Measurements from ENCODE around the gene BCORL1.

The BCORL1 gene

GRCh38 chrX:130009658-130010223 lies 27.3 kb downstream of the BCORL1 start:
- no peaks in the 10 kb centered on the region for H3K27me3 ChIP-seq (ENCODE audit: low read depth)
- H3K9me3 ChIP-seq: no peaks in the 10 kb centered on the region
- no peak for DNase-seq (ENCODE audit: low spot score in 2 of 2)
- peaks cover 84% of the 10 kb centered on the region for H3K36me3 ChIP-seq (replicated peaks)
- no peaks in the 10 kb centered on the region for H3K4me1 ChIP-seq
- in situ Hi-C loops (cut with MboI; ENCODE audit: low sequenced_read_pairs): no loop called here
- no peak overlapping the region for H3K4me3 ChIP-seq

- in situ Hi-C loops (cut with MboI; ENCODE audit: low sequenced_read_pairs): no loop called here
- no peak overlapping the region for H3K4me3 ChIP-seq
- H3K4me1 ChIP-seq: no peaks in the 10 kb centered on the region
- H3K36me3 ChIP-seq (replicated peaks): peaks cover 86% of the 10 kb centered on the region
- no peak for DNase-seq (ENCODE audit: low spot score in 2 of 2)
- H3K27me3 ChIP-seq (ENCODE audit: low read depth): no peaks in the 10 kb centered on the region
- no peaks in the 10 kb centered on the region for H3K9me3 ChIP-seq
Observed at GRCh38 chrX:130012683-130013082, 30.2 kb downstream of the BCORL1 start.

- DNase-seq (ENCODE audit: low spot score in 2 of 2): no peak
- no peak overlapping the region for H3K4me3 ChIP-seq
- peaks cover 6% of the 10 kb centered on the region for H3K4me1 ChIP-seq
- H3K27me3 ChIP-seq (ENCODE audit: low read depth): no peaks in the 10 kb centered on the region
- in situ Hi-C loops (cut with MboI; ENCODE audit: low sequenced_read_pairs): no loop called here
- H3K36me3 ChIP-seq (replicated peaks): peaks cover 86% of the 10 kb centered on the region
- no peaks in the 10 kb centered on the region for H3K9me3 ChIP-seq
Observed at GRCh38 chrX:130013661-130014060, 31.2 kb downstream of the BCORL1 start.

- Histone ChIP-seq H3K9me3 (no peaks in the 10 kb centered on the region), H3K27me3 (ENCODE audit: low read depth) (no peaks in the 10 kb centered on the region), H3K4me1 (peaks cover 10% of the 10 kb centered on the region), H3K4me3 (no peak overlapping the region), H3K36me3 (replicated peaks) (peaks cover 86% of the 10 kb centered on the region)
- no peak for DNase-seq (ENCODE audit: low spot score in 2 of 2)
- in situ Hi-C loops (cut with MboI; ENCODE audit: low sequenced_read_pairs): no loop called here
Observed at GRCh38 chrX:130014356-130014755, 31.9 kb downstream of the BCORL1 start.

DNA sequence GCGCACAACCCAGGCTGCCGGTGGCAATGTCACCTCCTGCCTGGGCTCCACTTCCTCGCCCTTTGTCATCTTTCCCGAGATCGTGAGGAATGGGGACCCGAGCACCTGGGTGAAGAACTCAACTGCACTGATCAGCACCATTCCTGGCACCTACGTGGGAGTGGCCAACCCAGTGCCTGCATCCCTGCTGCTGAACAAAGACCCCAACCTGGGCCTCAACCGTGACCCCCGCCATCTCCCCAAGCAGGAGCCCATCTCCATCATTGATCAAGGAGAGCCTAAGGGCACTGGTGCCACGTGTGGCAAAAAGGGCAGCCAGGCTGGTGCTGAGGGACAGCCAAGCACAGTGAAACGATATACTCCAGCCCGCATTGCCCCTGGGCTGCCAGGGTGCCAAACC lies 32.3 kb downstream of the BCORL1 start:
- Histone ChIP-seq H3K27me3 (ENCODE audit: low read depth) (no peaks in the 10 kb centered on the region), H3K36me3 (replicated peaks) (peaks cover 86% of the 10 kb centered on the region), H3K4me1 (peaks cover 10% of the 10 kb centered on the region), H3K4me3 (no peak overlapping the region), H3K9me3 (no peaks in the 10 kb centered on the region)
- no peak for DNase-seq (ENCODE audit: low spot score in 2 of 2)
- in situ Hi-C loops (cut with MboI; ENCODE audit: low sequenced_read_pairs): no loop called here

- in situ Hi-C loops (cut with MboI; ENCODE audit: low sequenced_read_pairs): no loop called here
- Histone ChIP-seq H3K36me3 (replicated peaks) (peaks cover 87% of the 10 kb centered on the region), H3K4me1 (peaks cover 10% of the 10 kb centered on the region), H3K27me3 (ENCODE audit: low read depth) (no peaks in the 10 kb centered on the region), H3K9me3 (no peaks in the 10 kb centered on the region), H3K4me3 (no peak overlapping the region)
- no peak for DNase-seq (ENCODE audit: low spot score in 2 of 2)
Observed at GRCh38 chrX:130015181-130015580, 32.7 kb downstream of the BCORL1 start.

DNA sequence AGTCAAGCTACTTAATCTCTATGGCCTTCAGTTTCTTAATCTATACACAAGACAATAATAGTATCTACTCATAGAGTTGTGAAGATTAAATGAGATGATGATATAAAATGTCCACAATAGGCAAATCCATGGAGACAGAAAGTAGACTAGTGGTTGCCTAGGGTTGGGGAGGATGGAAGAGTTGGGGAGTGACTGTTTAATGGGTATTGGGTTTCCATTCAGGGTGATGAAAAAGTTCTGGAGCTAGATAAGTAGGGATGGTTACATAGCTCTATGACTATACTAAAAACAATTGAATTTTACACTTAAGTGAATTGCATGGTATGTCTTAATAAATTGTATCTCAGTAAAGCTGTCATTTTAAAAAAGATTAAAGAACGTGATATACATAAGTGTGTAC lies 35.7 kb downstream of the BCORL1 start:
- Histone ChIP-seq H3K36me3 (replicated peaks) (peaks cover 98% of the 10 kb centered on the region), H3K9me3 (no peaks in the 10 kb centered on the region), H3K27me3 (ENCODE audit: low read depth) (no peaks in the 10 kb centered on the region), H3K4me3 (no peak overlapping the region), H3K4me1 (peaks cover 10% of the 10 kb centered on the region)
- in situ Hi-C loops (cut with MboI; ENCODE audit: low sequenced_read_pairs): no loop called here
- DNase-seq (ENCODE audit: low spot score in 2 of 2): no peak

DNA sequence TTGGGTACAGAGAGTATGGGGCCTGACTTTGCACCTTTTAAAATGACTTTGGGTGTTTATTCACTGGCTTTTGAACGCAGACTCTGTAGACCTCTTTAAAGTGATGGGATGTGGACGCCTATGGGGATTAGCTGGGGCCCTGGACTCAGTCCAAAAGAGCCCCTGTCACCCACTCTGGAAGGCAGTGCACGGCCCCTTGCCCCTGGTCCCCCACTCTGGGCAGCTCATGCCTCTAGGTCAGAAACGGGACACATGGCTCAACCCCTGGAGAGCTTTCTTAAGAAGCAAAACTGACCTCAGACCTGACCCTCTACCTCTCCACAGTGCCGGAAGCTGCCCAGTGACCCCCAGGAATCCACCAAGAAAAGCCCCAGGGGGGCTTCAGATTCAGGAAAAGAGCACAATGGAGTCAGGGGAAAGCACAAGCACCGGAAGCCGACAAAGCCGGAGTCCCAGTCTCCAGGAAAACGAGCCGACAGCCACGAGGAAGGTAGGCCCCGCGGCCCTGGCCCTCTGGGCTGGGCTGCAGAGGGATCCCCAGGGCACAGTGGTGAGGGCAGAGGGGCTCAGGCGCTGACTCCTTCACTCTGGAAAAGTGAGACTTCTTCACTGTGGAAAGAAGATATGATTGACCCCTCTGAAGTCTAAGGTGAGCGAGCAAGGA lies 38.4 kb downstream of the BCORL1 start:
- Histone ChIP-seq H3K27me3 (ENCODE audit: low read depth) (no peaks in the 10 kb centered on the region), H3K4me1 (peaks cover 10% of the 10 kb centered on the region), H3K9me3 (no peaks in the 10 kb centered on the region), H3K36me3 (replicated peaks) (peaks cover 98% of the 10 kb centered on the region), H3K4me3 (no peak overlapping the region)
- no peak for DNase-seq (ENCODE audit: low spot score in 2 of 2)
- in situ Hi-C loops (cut with MboI; ENCODE audit: low sequenced_read_pairs): no loop called here

- Histone ChIP-seq H3K4me3 (no peak overlapping the region), H3K9me3 (no peaks in the 10 kb centered on the region), H3K27me3 (ENCODE audit: low read depth) (no peaks in the 10 kb centered on the region), H3K4me1 (no peaks in the 10 kb centered on the region), H3K36me3 (replicated peaks) (peaks cover 97% of the 10 kb centered on the region)
- in situ Hi-C loops (cut with MboI; ENCODE audit: low sequenced_read_pairs): no loop called here
- DNase-seq (ENCODE audit: low spot score in 2 of 2): peak; percentile 42 to 81
Observed at GRCh38 chrX:130024127-130024526, 41.7 kb downstream of the BCORL1 start.

DNA sequence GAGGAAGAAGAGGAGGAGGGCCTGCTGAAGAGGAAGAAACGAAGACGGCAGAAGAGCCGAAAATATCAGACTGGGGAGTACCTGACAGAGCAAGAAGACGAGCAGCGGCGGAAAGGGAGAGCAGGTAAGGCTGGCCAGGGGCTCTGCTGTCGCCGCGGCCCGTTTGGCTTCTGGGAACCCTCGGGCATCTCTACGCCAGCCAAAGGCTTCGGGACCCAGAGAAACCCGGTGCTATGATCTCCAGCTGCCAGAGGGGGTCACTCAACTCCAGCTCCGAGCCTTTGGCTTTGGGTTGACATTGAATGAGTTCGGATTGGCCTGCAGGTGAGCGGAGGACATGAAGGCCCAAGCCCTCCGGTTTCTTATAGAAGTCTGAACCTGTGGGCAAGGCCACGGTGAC lies 42.8 kb downstream of the BCORL1 start:
- Histone ChIP-seq H3K4me3 (no peak overlapping the region), H3K9me3 (no peaks in the 10 kb centered on the region), H3K4me1 (no peaks in the 10 kb centered on the region), H3K27me3 (ENCODE audit: low read depth) (no peaks in the 10 kb centered on the region), H3K36me3 (replicated peaks) (peaks cover 97% of the 10 kb centered on the region)
- in situ Hi-C loops (cut with MboI; ENCODE audit: low sequenced_read_pairs): no loop called here
- no peak for DNase-seq (ENCODE audit: low spot score in 2 of 2)

- no peak for DNase-seq (ENCODE audit: low spot score in 2 of 2)
- no peaks in the 10 kb centered on the region for H3K4me1 ChIP-seq
- H3K9me3 ChIP-seq: no peaks in the 10 kb centered on the region
- H3K36me3 ChIP-seq (replicated peaks): peaks cover 95% of the 10 kb centered on the region
- in situ Hi-C loops (cut with MboI; ENCODE audit: low sequenced_read_pairs): no loop called here
- no peaks in the 10 kb centered on the region for H3K27me3 ChIP-seq (ENCODE audit: low read depth)
- no peak overlapping the region for H3K4me3 ChIP-seq
Observed at GRCh38 chrX:130027569-130027968, 45.1 kb downstream of the BCORL1 start.

DNA sequence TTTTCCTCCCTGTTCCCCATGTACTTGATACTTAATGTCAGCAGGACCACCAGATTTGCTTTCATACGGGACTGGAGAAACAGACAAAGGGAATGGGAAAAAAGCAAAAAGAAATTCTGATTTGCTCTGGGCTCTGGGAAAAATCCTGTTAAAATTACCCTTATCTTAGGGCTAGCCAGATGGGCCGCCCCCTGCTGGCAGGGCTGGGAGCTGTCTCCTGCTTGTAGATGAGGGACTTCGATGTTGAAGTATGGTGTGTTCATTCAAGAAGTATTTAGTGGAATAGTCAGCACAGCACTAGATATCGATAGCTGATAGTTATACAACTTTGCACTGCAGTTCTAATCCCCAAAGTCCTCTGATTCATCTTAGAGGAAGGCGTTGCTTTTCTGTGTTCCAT lies 45.8 kb downstream of the BCORL1 start:
- Histone ChIP-seq H3K4me3 (no peak overlapping the region), H3K4me1 (no peaks in the 10 kb centered on the region), H3K9me3 (no peaks in the 10 kb centered on the region), H3K27me3 (ENCODE audit: low read depth) (no peaks in the 10 kb centered on the region), H3K36me3 (replicated peaks) (peaks cover 95% of the 10 kb centered on the region)
- DNase-seq (ENCODE audit: low spot score in 2 of 2): peak in 1 of 2 experiments; percentile 72
- in situ Hi-C loops (cut with MboI; ENCODE audit: low sequenced_read_pairs): no loop called here

- Histone ChIP-seq H3K9me3 (no peaks in the 10 kb centered on the region), H3K36me3 (replicated peaks) (peaks cover 95% of the 10 kb centered on the region), H3K27me3 (ENCODE audit: low read depth) (no peaks in the 10 kb centered on the region), H3K4me1 (no peaks in the 10 kb centered on the region), H3K4me3 (no peak overlapping the region)
- in situ Hi-C loops (cut with MboI; ENCODE audit: low sequenced_read_pairs): no loop called here
- DNase-seq (ENCODE audit: low spot score in 2 of 2): no peak
Observed at GRCh38 chrX:130030826-130031225, 48.4 kb downstream of the BCORL1 start.

- H3K9me3 ChIP-seq: no peaks in the 10 kb centered on the region
- H3K36me3 ChIP-seq (replicated peaks): peaks cover 95% of the 10 kb centered on the region
- no peaks in the 10 kb centered on the region for H3K27me3 ChIP-seq (ENCODE audit: low read depth)
- no peaks in the 10 kb centered on the region for H3K4me1 ChIP-seq
- in situ Hi-C loops (cut with MboI; ENCODE audit: low sequenced_read_pairs): no loop called here
- DNase-seq (ENCODE audit: low spot score in 2 of 2): no peak
- no peak overlapping the region for H3K4me3 ChIP-seq
Observed at GRCh38 chrX:130032552-130032951, 50.1 kb downstream of the BCORL1 start.

DNA sequence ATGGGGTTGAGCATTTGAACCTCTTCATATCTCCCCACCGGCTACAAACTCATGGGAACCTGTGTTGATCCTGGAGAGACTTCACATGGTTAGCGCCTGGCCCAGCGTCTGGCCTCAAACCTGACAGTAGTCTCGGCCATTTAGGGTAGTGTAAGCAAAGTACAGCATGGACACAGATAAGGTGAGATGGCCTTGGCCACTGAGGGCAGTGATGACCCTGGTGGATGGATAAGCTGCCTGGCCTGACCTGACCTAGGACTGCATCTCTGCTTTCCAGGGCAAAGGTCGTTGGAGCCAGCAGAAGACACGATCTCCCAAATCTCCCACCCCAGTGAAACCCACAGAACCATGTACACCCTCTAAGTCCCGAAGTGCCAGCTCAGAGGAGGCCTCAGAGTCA lies 51.7 kb downstream of the BCORL1 start:
- in situ Hi-C loops (cut with MboI; ENCODE audit: low sequenced_read_pairs): no loop called here
- no peaks in the 10 kb centered on the region for H3K27me3 ChIP-seq (ENCODE audit: low read depth)
- no peak for DNase-seq (ENCODE audit: low spot score in 2 of 2)
- peaks cover 97% of the 10 kb centered on the region for H3K36me3 ChIP-seq (replicated peaks)
- no peaks in the 10 kb centered on the region for H3K4me1 ChIP-seq
- H3K4me3 ChIP-seq: no peak overlapping the region
- no peaks in the 10 kb centered on the region for H3K9me3 ChIP-seq
